G401 (cell line): ENCODE measurements around the gene USP51. TPM values are rescaled to one million over a fixed set of nuclear protein-coding genes. Genes with fewer than 3 reads are reported as not detected.
"Not testable (repeated sequence)": the region's sequence is repeated elsewhere in the genome, so short reads cannot be mapped to it uniquely, and the experiment has no call there.

ENCODE experiments used
- DNase-seq: peaks from one replicate; pipeline ENCODE4 v3.0.0-alpha.2; 2015; ENCODE audit warnings: low spot score
- in situ Hi-C: cut with HindIII; loops from 2 replicates; pipeline ENCODE4 v1.10.0; 2016; ENCODE audit warnings: low sequenced_read_pairs, mixed read lengths
- total RNA-seq: library from RNA; depleted of rRNA; stranded (reverse); fragments of >200 nt; shearing (Covaris generic); gene quantifications from 2 replicates; pipeline ENCODE4 v1.2.3, GENCODE V29; 2014; rRNA removed

USP51 gene
- total RNA-seq, 1 experiment from 2014 or later = 8.1 TPM

- DNase-seq = no peak
- in situ Hi-C loops = no loop called here
Observed at GRCh38 chrX:55480390-55481062, 9.1 kb downstream of the USP51 start.

GRCh38 chrX:55479956-55480355 lies 9.7 kb downstream of the USP51 start:
- DNase-seq = peak; percentile 22
- in situ Hi-C loops = not testable (repeated sequence)

- DNase-seq, in situ Hi-C loops: not testable (repeated sequence)
Observed at GRCh38 chrX:55465791-55466190, 23.9 kb downstream of the USP51 start.

GRCh38 chrX:55465108-55465507 lies 24.5 kb downstream of the USP51 start:
- DNase-seq, in situ Hi-C loops: not testable (repeated sequence)

GRCh38 chrX:55464050-55464449 lies 25.6 kb downstream of the USP51 start:
- DNase-seq = not testable (repeated sequence)

GRCh38 chrX:55459926-55460325 lies 29.7 kb downstream of the USP51 start:
- DNase-seq, in situ Hi-C loops: not testable (repeated sequence)

More at GRCh38 chrX:55464050-55464449, 25.6 kb downstream of the USP51 start:
- in situ Hi-C loops = not testable (repeated sequence)

GRCh38 chrX:55459426-55459825 lies 30.2 kb downstream of the USP51 start:
- DNase-seq, in situ Hi-C loops: not testable (repeated sequence)

GRCh38 chrX:55455708-55456107 lies 33.9 kb downstream of the USP51 start:
- in situ Hi-C loops, DNase-seq: not testable (repeated sequence)

- in situ Hi-C loops = no loop called here
- no peak for DNase-seq
Observed at GRCh38 chrX:55452833-55453124, 36.9 kb downstream of the USP51 start.

GRCh38 chrX:55451990-55452832 lies 37.4 kb downstream of the USP51 start, which contains the start of gene MAGEH1:
Gene MAGEH1 (plus strand): TSS chrX:55452127. CDS start chrX:55452375, 248 bp downstream.
- DNase-seq = peak; percentile 93
- in situ Hi-C loops = no loop called here

GRCh38 chrX:55451626-55451989 lies 38.0 kb downstream of the USP51 start:
- in situ Hi-C loops = no loop called here

GRCh38 chrX:55451141-55451540 lies 38.5 kb downstream of the USP51 start:
- in situ Hi-C loops = no loop called here
- DNase-seq = peak; percentile 12

More at GRCh38 chrX:55451626-55451989, 38.0 kb downstream of the USP51 start:
- DNase-seq = no peak

GRCh38 chrX:55450259-55450658 lies 39.4 kb downstream of the USP51 start:
- in situ Hi-C loops = no loop called here
- peak; percentile 40 for DNase-seq

- DNase-seq, in situ Hi-C loops: not testable (repeated sequence)
Observed at GRCh38 chrX:55443468-55443867, 46.2 kb downstream of the USP51 start.

Other genes starting within 250 kb of the USP51 start
- not detected in 2 replicates for gene PAGE3, start 224.9 kb downstream of the USP51 start, total RNA-seq
- gene MAGEH1, start 37.7 kb downstream of the USP51 start, total RNA-seq = 17.8 and 31.1 TPM in 2 replicates
- gene FOXR2, start 133.6 kb upstream of the USP51 start, total RNA-seq = not detected in 2 replicates
- gene RRAGB, start 227.9 kb upstream of the USP51 start, total RNA-seq = 22.6 and 27.1 TPM in 2 replicates